HG03521 (cell line): ENCODE data around the gene SLC17A2.

Source experiments
- ATAC-seq: cut with Tn5 transposase; IDR thresholded peaks from one replicate; pipeline ENCODE4 v1.9.1; 2021; ENCODE audit warnings: mild to moderate bottlenecking, moderate library complexity; ENCODE audit not compliant: unreplicated experiment

SLC17A2 gene

DNA sequence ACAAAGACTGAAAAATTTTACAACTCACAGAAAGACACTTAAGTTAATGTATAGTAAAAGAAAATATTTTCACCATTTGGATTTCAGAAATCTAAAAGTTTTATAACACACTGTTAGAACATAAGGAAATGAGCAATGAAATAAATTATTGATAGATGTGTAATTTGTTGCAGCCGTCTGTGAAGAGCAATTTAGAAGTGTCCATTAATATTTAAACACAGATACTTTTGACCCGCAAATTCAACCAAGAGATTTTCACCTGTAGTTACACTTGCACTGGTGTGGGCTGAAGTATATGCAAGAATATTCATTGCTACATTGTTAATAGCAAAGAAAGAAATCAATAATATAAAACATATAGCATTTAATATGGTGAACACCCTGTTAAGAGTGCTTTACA, 41.9 kb downstream of the SLC17A2 start:
- no peak for ATAC-seq

- ATAC-seq, result no peak
Observed at GRCh38 chr6:25886066-25886465, 44.4 kb downstream of the SLC17A2 start.

DNA sequence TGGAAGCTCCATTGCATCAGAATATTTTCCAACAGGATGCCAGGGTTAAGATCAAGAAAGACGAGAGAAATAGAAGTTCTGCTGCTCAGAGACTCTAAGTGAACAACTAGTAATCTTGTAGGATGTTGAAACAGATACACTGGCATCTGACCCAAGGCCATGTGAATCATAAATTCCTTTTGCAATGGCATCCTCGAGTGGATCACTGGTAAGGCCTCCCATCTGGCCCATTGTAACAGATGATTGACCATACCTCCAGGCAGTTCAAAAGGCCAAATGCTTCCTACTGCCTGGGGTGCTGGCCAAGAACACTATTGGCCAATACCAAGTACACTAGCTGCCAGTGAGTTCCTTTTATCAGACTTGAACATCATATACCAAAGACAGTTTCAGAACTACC, 46.5 kb downstream of the SLC17A2 start:
- no peak for ATAC-seq

DNA sequence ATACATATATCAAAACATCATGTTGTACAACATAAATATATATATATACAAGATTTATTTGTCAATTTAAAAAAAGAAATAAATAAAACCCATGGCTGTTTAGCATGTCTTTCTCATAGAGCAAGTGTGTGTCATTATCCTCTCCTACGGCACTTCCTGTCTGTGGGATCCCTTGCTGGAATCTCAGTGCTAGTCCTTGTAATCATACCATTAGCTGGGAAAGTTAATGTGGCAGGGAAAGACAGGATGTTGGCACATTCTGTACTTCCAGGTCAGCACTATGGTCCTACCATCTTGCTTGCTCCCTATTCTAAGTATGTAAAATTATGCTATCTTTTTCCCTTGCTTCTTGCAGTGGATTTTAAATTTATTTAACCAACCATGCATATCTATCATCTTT, 47.0 kb downstream of the SLC17A2 start:
- no peak for ATAC-seq

GRCh38 chr6:25882051-25882496, 48.4 kb downstream of the SLC17A2 start:
- ATAC-seq, result no peak

GRCh38 chr6:25880601-25881000, 49.9 kb downstream of the SLC17A2 start:
- ATAC-seq, result no peak

- no peak for ATAC-seq
Observed at GRCh38 chr6:25878721-25879322, 51.7 kb downstream of the SLC17A2 start.

- no peak for ATAC-seq
Observed at GRCh38 chr6:25875926-25876602, 54.4 kb downstream of the SLC17A2 start.

DNA sequence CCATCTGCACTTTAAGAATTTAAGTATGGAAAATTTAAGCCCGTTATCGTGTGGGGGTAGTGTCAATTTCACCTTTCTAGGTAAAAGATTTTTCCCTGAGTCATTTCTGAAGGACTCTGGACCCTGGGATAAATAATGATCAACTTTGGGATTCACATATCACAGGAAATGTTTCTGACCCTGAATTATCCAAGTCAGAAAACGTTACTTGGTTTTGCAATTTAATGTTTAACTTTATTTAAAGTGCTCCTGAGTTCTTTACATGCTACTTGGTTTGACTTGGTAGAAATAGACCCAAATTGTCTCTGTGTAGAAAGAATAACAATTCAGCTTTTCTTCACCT, 55.0 kb downstream of the SLC17A2 start:
- no peak for ATAC-seq

DNA sequence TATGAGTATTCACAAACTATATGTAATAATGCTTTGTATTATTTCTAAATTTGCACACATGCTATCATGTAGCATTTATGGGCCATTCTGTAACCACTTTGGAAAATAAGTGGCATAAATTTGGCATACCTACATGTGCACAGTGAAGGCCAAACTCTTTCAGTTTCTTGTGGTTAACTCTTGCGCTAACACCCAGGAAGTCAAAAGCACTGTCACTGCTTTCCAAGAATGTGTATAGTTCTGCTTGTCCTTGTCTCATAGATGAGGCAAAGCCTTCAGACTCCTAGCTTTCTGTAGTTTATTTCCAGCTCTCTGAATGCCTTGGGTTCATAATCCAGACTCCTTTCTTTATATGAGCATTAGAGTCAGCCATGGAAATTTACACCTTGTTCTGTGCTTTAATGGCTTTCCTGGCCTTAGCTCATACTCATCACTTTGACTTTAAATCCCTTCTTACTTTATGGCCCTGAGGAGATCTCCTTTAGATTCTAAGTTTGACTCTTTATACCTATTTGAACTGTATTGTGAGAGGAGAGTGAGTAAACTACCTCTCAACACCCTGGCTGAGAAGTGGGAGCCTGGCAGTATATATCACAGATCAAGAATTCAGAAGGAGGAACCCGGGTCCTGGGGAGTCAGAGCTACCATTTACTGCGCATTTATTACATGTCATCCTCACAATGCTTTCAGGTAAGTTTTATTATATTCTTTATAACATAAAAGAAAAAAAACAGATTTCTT, 55.5 kb downstream of the SLC17A2 start:
- no peak for ATAC-seq

GRCh38 chr6:25874118-25874517, 56.4 kb downstream of the SLC17A2 start, which contains the start of gene SLC17A3:
Gene SLC17A3, minus strand, starts transcription at chr6:25874243. Its CDS starts 5,856 bp downstream, at chr6:25868387.
- ATAC-seq, result no peak

GRCh38 chr6:25872814-25873213, 57.7 kb downstream of the SLC17A2 start:
- ATAC-seq, result no peak

GRCh38 chr6:25869840-25870239, 60.7 kb downstream of the SLC17A2 start:
- no peak for ATAC-seq

GRCh38 chr6:25868436-25869183, 61.9 kb downstream of the SLC17A2 start:
- ATAC-seq, result no peak

DNA sequence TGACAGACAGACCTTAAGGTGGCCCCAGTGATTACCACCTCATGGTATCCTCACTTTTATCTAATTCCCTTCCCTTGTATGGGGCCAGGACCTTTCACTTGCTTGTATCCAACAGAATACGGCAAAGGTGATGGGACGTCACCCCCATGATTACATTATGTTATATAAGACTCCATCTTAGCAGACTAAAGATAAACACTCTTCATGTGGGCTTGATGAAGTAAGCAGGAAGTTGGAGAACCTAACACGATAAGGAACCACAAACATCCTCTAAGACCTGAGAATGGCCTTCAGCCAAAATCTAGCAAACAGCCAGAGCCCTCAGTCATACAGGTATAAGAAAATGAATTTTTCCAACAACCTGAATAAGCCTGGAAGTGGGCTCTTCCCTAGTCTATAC, 64.5 kb downstream of the SLC17A2 start:
- no peak for ATAC-seq

- no peak for ATAC-seq
Observed at GRCh38 chr6:25863360-25863759, 67.1 kb downstream of the SLC17A2 start.
